HEK293 (cell line): ENCODE data around the gene SCLT1.

ENCODE experiments used
- CTCF ChIP-seq: fragments of 450-650 bp; formaldehyde crosslinking; IDR thresholded peaks from 2 replicates; pipeline ENCODE4 v1.5.1; 2016; ENCODE audit warnings: missing biosample characterization, missing genetic modification characterization
- REPIN1 ChIP-seq: fragments of 450-650 bp; formaldehyde crosslinking; IDR thresholded peaks from 2 replicates; pipeline ENCODE4 v1.5.1; 2017; ENCODE audit warnings: missing biosample characterization, missing genetic modification characterization, low read depth
- REST ChIP-seq: fragments of 450-650 bp; formaldehyde crosslinking; IDR thresholded peaks from 2 replicates; pipeline ENCODE4 v1.5.1; 2016; ENCODE audit warnings: missing biosample characterization, missing genetic modification characterization
- ZBTB49 ChIP-seq: fragments of 450-650 bp; formaldehyde crosslinking; IDR thresholded peaks from 2 replicates; pipeline ENCODE4 v1.5.1; 2016; ENCODE audit warnings: missing biosample characterization, missing genetic modification characterization, low read depth
- ZNF26 ChIP-seq: fragments of 450-650 bp; formaldehyde crosslinking; IDR thresholded peaks from 2 replicates; pipeline ENCODE4 v1.5.1; 2016; ENCODE audit warnings: missing biosample characterization, missing genetic modification characterization
- ZNF266 ChIP-seq: fragments of 450-650 bp; formaldehyde crosslinking; IDR thresholded peaks from 2 replicates; pipeline ENCODE4 v1.5.1; 2016; ENCODE audit warnings: missing biosample characterization, missing genetic modification characterization, low read depth
- ZNF274 ChIP-seq, 2 experiments: fragments of 200-500 bp in 1 of 2; fragments of 450-650 bp in 1 of 2; sonication (Bioruptor generic) in 1 of 2; formaldehyde crosslinking in 1 of 2; IDR thresholded peaks; 2 replicates each; pipeline versions ENCODE4 v1.5.1 to v1.6.1; 2014 to 2016; ENCODE audit warnings: borderline replicate concordance in 1 of 2, inconsistent platforms in 1 of 2, low read length in 1 of 2, missing biosample characterization in 1 of 2, missing genetic modification characterization in 1 of 2
- ZNF366 ChIP-seq: fragments of 450-650 bp; formaldehyde crosslinking; conservative IDR thresholded peaks from 2 replicates; pipeline ENCODE4 v1.5.1; 2016; ENCODE audit warnings: missing biosample characterization, missing genetic modification characterization
- ZNF629 ChIP-seq: fragments of 450-650 bp; formaldehyde crosslinking; IDR thresholded peaks from 2 replicates; pipeline ENCODE4 v1.5.1; 2017; ENCODE audit warnings: missing biosample characterization, missing genetic modification characterization
- TF ChIP-seq, protein P1 (sequence below): fragments of 450-650 bp; formaldehyde crosslinking; IDR thresholded peaks from 2 replicates; pipeline ENCODE4 v1.5.1; 2016; ENCODE audit warnings: missing biosample characterization, missing genetic modification characterization
- TF ChIP-seq, protein P2 (sequence below): fragments of 450-650 bp; formaldehyde crosslinking; IDR thresholded peaks from 2 replicates; pipeline ENCODE4 v1.5.1; 2016; ENCODE audit warnings: missing biosample characterization, missing genetic modification characterization

DNA sequence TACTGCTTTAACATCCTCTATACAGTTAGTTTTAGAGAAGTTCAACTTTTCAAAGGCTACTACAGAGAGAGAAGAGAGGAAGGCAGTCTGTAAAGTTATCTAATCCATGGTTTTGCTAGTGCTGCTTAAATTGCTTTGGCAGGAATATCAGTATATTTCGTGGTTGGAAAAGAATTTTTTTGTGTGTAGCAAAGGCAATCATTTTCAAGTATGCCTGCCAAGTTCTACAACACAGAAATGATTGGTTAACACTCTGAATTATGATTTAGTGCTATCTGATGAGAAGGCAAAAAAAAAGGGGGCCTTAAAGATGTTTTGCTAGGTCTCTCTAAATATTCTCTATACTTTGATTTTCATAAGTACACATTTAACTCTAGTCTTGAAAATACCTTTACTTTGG, 150.7 kb downstream of the SCLT1 start:
- TF ChIP-seq, protein P1, sequence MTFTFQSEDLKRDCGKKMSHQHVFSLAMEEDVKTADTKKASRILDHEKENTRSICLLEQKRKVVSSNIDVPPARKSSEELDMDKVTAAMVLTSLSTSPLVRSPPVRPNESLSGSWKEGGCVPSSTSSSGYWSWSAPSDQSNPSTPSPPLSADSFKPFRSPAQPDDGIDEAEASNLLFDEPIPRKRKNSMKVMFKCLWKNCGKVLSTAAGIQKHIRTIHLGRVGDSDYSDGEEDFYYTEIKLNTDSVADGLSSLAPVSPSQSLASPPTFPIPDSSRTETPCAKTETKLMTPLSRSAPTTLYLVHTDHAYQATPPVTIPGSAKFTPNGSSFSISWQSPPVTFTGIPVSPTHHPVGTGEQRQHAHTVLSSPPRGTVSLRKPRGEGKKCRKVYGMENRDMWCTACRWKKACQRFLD = no peak
- TF ChIP-seq ZNF274 (IDR thresholded peaks at IDR 0.05; ENCODE audit: low read length) = no peak
- TF ChIP-seq ZNF274 (tag by site-specific recombination; IDR thresholded peaks at IDR 0.05; ENCODE audit: borderline replicate concordance) = no peak
- TF ChIP-seq ZNF366 (tag by site-specific recombination) = no peak
- TF ChIP-seq ZNF26 = no peak
- no peak for TF ChIP-seq CTCF
- no peak for TF ChIP-seq REST (tag by site-specific recombination)
- TF ChIP-seq REPIN1 = no peak
- no peak for TF ChIP-seq ZNF266 (tag by site-specific recombination)
- TF ChIP-seq, protein P2, sequence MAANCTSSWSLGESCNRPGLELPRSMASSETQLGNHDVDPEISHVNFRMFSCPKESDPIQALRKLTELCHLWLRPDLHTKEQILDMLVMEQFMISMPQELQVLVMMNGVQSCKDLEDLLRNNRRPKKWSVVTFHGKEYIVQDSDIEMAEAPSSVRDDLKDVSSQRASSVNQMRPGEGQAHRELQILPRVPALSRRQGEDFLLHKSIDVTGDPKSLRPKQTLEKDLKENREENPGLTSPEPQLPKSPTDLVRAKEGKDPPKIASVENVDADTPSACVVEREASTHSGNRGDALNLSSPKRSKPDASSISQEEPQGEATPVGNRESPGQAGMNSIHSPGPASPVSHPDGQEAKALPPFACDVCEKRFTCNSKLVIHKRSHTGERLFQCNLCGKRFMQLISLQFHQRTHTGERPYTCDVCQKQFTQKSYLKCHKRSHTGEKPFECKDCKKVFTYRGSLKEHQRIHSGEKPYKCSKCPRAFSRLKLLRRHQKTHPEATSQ = no peak
- no peak for TF ChIP-seq ZNF629 (tag by site-specific recombination)
- no peak for TF ChIP-seq ZBTB49
